ENCODE results near the gene CAPN7. TPM values are rescaled to one million over a fixed set of nuclear protein-coding genes. Genes with fewer than 3 reads are reported as not detected.
A peak's percentile ranks its signal among the peaks of the same experiment; 100 is the strongest.

Gene CAPN7
- total and polyA plus RNA-seq, 2 donors (not counting 1 experiment from before 2014, with no cell fraction given) = 40.4 to 85.9 TPM

- Histone ChIP-seq H3K36me3 (replicated peaks in 1 of 2; ENCODE audit: control extremely low read depth in 1 of 2, control insufficient read depth in 1 of 2, extremely low read depth in 1 of 2, insufficient read depth in 2 of 2, low read length in 1 of 2) (peaks cover 9 to 59% of the 10 kb centered on the region in 2 experiments), H3K4me1 (ENCODE audit: control insufficient read depth in 2 of 2, insufficient read depth in 2 of 2, low read length in 2 of 2) (peaks cover 57 to 65% of the 10 kb centered on the region in 2 donors), H3K4me2 (replicated peaks; ENCODE audit: low read depth, low read length, poor library complexity, severe bottlenecking) (no peak overlapping the region), H2AFZ (ENCODE audit: insufficient read depth, low read depth, low read length, poor library complexity, severe bottlenecking) (no peak overlapping the region), H3K4me3 (ENCODE audit: control extremely low read depth in 1 of 5, extremely low read depth in 1 of 5, insufficient read depth in 1 of 5, low read depth in 2 of 5, low read length in 4 of 5) (no peak overlapping the region), H3K9ac (ENCODE audit: low read length) (no peak overlapping the region), H3K9me3 (ENCODE audit: control extremely low read depth in 1 of 3, control insufficient read depth in 2 of 3, insufficient read depth in 1 of 3, low read length in 2 of 3) (no peaks in the 10 kb centered on the region), H3K79me2 (ENCODE audit: control insufficient read depth, insufficient read depth, low read length) (peaks cover 89% of the 10 kb centered on the region), H3K27ac (ENCODE audit: low read length in 2 of 2) (no peak overlapping the region), H4K20me1 (ENCODE audit: control insufficient read depth, insufficient read depth, low read length, poor library complexity, severe bottlenecking) (peaks cover 96% of the 10 kb centered on the region), H3K27me3 (replicated peaks in 1 of 4; ENCODE audit: control extremely low read depth in 1 of 4, control insufficient read depth in 3 of 4, insufficient read depth in 4 of 4, low read length in 3 of 4) (no peaks in the 10 kb centered on the region)
- Mint-ChIP-seq H3K9me3 (ENCODE audit: insufficient read depth) (no peaks in the 10 kb centered on the region), H3K4me3 (no peak overlapping the region), H3K4me1 (peaks cover 69% of the 10 kb centered on the region), H3K27me3 (no peaks in the 10 kb centered on the region), H3K27ac (peak overlapping the region; percentile 41)
- ChIA-PET CTCF (interaction anchor here (0.6 to 13.8 kb wide), 26 partner anchors 8 to 291 kb away, joined by 3 to 421 read pairs (median 12); partner anchors contain the start of genes CAPN7 and SH3BP5), POLR2A (interaction anchor here (0.6 to 1.6 kb wide), 2 partner anchors 132 to 148 kb away, joined by 3 to 4 read pairs; no protein-coding TSS in a partner anchor)
- ATAC-seq (ENCODE audit: low read depth) = no peak
- TF ChIP-seq, protein P1, sequence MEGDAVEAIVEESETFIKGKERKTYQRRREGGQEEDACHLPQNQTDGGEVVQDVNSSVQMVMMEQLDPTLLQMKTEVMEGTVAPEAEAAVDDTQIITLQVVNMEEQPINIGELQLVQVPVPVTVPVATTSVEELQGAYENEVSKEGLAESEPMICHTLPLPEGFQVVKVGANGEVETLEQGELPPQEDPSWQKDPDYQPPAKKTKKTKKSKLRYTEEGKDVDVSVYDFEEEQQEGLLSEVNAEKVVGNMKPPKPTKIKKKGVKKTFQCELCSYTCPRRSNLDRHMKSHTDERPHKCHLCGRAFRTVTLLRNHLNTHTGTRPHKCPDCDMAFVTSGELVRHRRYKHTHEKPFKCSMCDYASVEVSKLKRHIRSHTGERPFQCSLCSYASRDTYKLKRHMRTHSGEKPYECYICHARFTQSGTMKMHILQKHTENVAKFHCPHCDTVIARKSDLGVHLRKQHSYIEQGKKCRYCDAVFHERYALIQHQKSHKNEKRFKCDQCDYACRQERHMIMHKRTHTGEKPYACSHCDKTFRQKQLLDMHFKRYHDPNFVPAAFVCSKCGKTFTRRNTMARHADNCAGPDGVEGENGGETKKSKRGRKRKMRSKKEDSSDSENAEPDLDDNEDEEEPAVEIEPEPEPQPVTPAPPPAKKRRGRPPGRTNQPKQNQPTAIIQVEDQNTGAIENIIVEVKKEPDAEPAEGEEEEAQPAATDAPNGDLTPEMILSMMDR (IDR thresholded peaks at IDR 0.05) = no peak
- TF ChIP-seq EZH2 (IDR thresholded peaks at IDR 0.05; ENCODE audit: borderline replicate concordance, insufficient read depth, low read depth, low read length, poor library complexity, severe bottlenecking) = no peak
- DNase-seq = no peak
- WGBS (ENCODE audit: insufficient coverage) = 95% methylated on average over 10 of the region's 13 CpGs
- intact Hi-C loops (cut with micrococcal nuclease) = no loop called here
Observed at GRCh38 chr3:15266510-15267376, 60.7 kb downstream of the CAPN7 start.

GRCh38 chr3:15267502-15267901, 61.5 kb downstream of the CAPN7 start:
- H3K4me2 ChIP-seq (replicated peaks; ENCODE audit: low read depth, low read length, poor library complexity, severe bottlenecking) = peak overlapping the region; percentile 62
- DNase-seq = no peak
- H4K20me1 ChIP-seq (ENCODE audit: control insufficient read depth, insufficient read depth, low read length, poor library complexity, severe bottlenecking) = peaks cover 96% of the 10 kb centered on the region
- no peak overlapping the region for H3K27ac Mint-ChIP-seq
- peaks cover 7 to 54% of the 10 kb centered on the region in 2 experiments for H3K36me3 ChIP-seq (replicated peaks in 1 of 2; ENCODE audit: control extremely low read depth in 1 of 2, control insufficient read depth in 1 of 2, extremely low read depth in 1 of 2, insufficient read depth in 2 of 2, low read length in 1 of 2)
- no peaks in the 10 kb centered on the region for H3K27me3 ChIP-seq (replicated peaks in 1 of 4; ENCODE audit: control extremely low read depth in 1 of 4, control insufficient read depth in 3 of 4, insufficient read depth in 4 of 4, low read length in 3 of 4)
- H3K4me3 Mint-ChIP-seq = no peak overlapping the region
- no peaks in the 10 kb centered on the region for H3K9me3 ChIP-seq (ENCODE audit: control extremely low read depth in 1 of 3, control insufficient read depth in 2 of 3, insufficient read depth in 1 of 3, low read length in 2 of 3)
- H3K4me3 ChIP-seq (ENCODE audit: control extremely low read depth in 1 of 5, extremely low read depth in 1 of 5, insufficient read depth in 1 of 5, low read depth in 2 of 5, low read length in 4 of 5) = no peak overlapping the region
- intact Hi-C loops (cut with micrococcal nuclease) = no loop called here
- H3K79me2 ChIP-seq (ENCODE audit: control insufficient read depth, insufficient read depth, low read length) = peaks cover 81% of the 10 kb centered on the region
- no peak overlapping the region for H2AFZ ChIP-seq (ENCODE audit: insufficient read depth, low read depth, low read length, poor library complexity, severe bottlenecking)
- no peaks in the 10 kb centered on the region for H3K9me3 Mint-ChIP-seq (ENCODE audit: insufficient read depth)
- H3K4me1 ChIP-seq (ENCODE audit: control insufficient read depth in 2 of 2, insufficient read depth in 2 of 2, low read length in 2 of 2) = peaks cover 64 to 72% of the 10 kb centered on the region in 2 donors
- H3K27ac ChIP-seq (ENCODE audit: low read length in 2 of 2) = no peak overlapping the region
- CTCF ChIA-PET = interaction anchor here (0.7 to 13.8 kb wide), 50 partner anchors 9 to 291 kb away, joined by 3 to 421 read pairs (median 8); partner anchors contain the start of genes CAPN7 and SH3BP5
- WGBS (ENCODE audit: insufficient coverage) = 100% methylated on average over 1 of the region's 3 CpGs
- no peak overlapping the region for H3K9ac ChIP-seq (ENCODE audit: low read length)
- POLR2A ChIA-PET = interaction anchor here (0.9 to 1.6 kb wide), 4 partner anchors 25 to 131 kb away, joined by 3 to 6 read pairs (median 4); no protein-coding TSS in a partner anchor
- no peaks in the 10 kb centered on the region for H3K27me3 Mint-ChIP-seq
- peaks cover 76% of the 10 kb centered on the region for H3K4me1 Mint-ChIP-seq
- no peak for TF ChIP-seq EZH2 (IDR thresholded peaks at IDR 0.05; ENCODE audit: borderline replicate concordance, insufficient read depth, low read depth, low read length, poor library complexity, severe bottlenecking)
- TF ChIP-seq, protein P1 (IDR thresholded peaks at IDR 0.05) = no peak
- no peak for ATAC-seq (ENCODE audit: low read depth)
